Choroid plexus epithelial cell (primary cell): ENCODE results near the gene NCKAP5L.
A peak's percentile ranks its signal among the peaks of the same experiment; 100 is the strongest.
"Not testable (repeated sequence)": the region's sequence is repeated elsewhere in the genome, so short reads cannot be mapped to it uniquely, and the experiment has no call there.

Experiments
- DNase-seq: peaks from one replicate; pipeline ENCODE4 v3.0.0-alpha.2; 2010; ENCODE audit warnings: low read depth
- H3K4me3 ChIP-seq: 2 replicates; pipeline ENCODE4 v1.5.1; 2011; ENCODE audit warnings: low read depth, mild to moderate bottlenecking, control low read depth, low read length, moderate library complexity
- TF ChIP-seq, protein P1 (sequence below): conservative IDR thresholded peaks from 2 replicates; pipeline ENCODE4 v1.5.1; 2011; ENCODE audit warnings: low read depth, mild to moderate bottlenecking, control low read depth, inconsistent platforms, low read length, moderate library complexity

Gene NCKAP5L

DNA sequence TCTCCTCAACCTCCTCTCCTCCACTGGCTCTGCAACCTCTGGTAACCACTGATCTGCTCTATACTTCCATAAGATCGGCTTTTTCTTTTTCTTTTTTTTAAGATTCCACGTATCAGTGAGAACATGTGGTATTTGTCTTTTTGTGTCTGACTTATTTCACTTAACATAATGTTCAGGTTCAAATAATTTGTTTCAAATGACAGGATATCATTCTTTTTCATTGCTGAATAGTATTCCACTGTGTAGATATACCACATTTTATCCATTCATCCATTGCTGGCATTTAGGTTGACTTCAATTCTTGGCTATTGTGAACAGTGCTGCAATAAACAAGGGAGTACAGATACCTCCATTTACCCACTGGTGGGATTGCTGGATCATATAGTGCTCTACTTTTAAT, 40.5 kb downstream of the NCKAP5L start:
- DNase-seq = no peak
- TF ChIP-seq, protein P1, sequence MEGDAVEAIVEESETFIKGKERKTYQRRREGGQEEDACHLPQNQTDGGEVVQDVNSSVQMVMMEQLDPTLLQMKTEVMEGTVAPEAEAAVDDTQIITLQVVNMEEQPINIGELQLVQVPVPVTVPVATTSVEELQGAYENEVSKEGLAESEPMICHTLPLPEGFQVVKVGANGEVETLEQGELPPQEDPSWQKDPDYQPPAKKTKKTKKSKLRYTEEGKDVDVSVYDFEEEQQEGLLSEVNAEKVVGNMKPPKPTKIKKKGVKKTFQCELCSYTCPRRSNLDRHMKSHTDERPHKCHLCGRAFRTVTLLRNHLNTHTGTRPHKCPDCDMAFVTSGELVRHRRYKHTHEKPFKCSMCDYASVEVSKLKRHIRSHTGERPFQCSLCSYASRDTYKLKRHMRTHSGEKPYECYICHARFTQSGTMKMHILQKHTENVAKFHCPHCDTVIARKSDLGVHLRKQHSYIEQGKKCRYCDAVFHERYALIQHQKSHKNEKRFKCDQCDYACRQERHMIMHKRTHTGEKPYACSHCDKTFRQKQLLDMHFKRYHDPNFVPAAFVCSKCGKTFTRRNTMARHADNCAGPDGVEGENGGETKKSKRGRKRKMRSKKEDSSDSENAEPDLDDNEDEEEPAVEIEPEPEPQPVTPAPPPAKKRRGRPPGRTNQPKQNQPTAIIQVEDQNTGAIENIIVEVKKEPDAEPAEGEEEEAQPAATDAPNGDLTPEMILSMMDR = no peak
- H3K4me3 ChIP-seq = no peak overlapping the region

DNA sequence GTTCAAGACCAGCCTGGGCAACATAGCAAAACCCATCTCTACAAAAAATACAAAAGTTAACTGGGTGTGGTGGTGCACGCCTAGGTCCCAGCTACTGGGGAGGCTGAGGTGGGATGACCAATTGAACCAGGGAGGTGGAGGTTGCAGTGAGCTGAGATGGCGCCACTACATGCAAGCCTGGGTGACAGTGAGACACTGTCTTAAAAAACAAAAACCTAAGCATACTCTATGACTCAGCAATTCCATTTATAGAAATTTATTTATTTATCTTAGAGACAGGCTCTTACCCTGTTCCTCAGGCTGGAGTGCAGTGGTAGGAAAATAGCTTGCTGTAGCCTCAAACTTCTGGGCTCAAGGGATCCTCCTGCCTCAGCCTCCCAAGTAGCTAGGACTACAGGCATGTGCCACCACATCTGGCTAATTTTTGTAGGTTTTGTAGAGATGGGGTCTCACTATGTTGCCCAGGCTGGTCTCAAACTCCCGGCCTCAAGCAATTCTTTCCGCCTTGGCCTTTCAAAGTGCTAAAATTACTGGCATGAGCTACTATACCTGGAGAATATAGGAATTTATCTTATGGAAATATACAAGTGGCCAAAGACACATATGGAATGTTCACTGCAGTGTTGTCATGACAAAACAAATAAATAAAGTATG, 43.3 kb downstream of the NCKAP5L start:
- TF ChIP-seq, protein P1 = no peak
- H3K4me3 ChIP-seq = no peak overlapping the region
- peak; percentile 59 for DNase-seq

DNA sequence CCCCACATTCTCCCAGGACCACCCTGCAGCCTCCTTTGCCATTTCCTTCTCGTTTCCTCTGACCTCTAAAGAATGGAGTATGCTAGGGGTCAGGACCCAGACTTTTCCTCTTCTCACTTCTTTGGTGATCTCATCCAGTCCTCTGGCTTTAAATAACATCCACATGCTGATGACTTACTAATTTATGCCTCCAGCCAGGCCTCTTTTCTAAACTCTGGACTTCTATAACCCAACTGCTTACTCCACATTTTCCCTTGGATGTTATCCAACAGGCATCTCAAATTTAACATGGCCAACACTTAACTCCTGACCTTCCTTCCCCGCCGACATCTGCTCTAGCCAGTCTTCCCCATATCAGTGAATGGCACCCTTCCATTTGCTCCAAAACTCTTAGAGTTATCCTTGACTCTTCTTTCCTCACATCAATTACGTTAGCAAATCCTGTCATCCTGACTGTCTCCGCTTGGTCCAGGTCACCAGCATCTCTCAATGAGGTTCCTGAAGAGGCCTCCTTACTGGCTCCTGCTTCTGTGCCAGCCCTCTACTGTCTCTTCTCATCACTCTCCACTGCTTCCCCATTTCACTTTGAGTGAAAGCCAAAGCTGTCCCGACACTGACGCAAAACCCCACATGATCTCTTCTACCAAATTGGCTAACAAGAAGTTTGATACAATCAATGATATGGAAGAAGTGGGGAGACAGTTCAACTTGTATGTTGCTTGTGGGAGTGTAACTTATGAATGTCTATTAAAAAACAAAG, 44.1 kb downstream of the NCKAP5L start:
- no peak overlapping the region for H3K4me3 ChIP-seq
- TF ChIP-seq, protein P1 = no peak
- DNase-seq = peak; percentile 82

DNA sequence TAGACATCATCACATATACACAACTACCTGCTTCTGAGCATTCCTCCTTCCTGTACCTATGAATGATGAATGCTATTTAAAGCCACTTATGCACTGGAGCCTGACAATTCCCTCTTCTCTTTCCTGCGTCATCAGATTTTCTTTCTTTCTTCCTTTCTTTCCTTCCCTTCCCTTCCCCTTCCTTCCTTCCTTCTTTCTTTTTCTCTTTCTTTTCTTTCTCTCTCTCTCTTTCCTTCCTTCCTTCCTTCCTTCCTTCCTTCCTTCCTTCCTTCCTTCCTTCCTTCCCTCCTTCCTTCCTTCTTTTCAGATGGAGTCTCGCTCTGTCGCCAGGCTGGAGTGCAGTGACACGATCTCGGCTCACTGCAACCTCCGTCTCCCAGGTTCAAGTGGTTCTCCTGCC, 47.3 kb downstream of the NCKAP5L start:
- not testable (repeated sequence) for DNase-seq, H3K4me3 ChIP-seq

DNA sequence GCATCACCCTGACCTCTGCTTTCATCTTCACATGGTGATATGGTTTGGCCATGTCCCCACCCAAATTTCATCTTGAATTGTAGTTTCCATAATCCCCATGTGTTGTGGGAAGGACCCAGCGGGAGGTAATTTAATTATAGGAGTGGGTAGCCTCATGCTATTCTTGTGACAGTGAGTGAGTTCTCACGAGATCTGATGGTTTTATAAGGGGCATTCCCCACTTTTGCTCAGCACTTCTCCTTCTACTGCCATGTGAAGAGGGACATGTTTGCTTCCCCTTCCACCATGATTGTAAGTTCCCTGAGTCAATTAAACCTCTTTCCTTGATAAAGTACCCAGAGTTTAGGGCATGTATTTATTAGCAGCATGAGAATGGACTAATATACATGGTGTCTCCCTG, 48.6 kb downstream of the NCKAP5L start:
- DNase-seq = no peak
- no peak overlapping the region for H3K4me3 ChIP-seq
- TF ChIP-seq, protein P1 = no peak

DNA sequence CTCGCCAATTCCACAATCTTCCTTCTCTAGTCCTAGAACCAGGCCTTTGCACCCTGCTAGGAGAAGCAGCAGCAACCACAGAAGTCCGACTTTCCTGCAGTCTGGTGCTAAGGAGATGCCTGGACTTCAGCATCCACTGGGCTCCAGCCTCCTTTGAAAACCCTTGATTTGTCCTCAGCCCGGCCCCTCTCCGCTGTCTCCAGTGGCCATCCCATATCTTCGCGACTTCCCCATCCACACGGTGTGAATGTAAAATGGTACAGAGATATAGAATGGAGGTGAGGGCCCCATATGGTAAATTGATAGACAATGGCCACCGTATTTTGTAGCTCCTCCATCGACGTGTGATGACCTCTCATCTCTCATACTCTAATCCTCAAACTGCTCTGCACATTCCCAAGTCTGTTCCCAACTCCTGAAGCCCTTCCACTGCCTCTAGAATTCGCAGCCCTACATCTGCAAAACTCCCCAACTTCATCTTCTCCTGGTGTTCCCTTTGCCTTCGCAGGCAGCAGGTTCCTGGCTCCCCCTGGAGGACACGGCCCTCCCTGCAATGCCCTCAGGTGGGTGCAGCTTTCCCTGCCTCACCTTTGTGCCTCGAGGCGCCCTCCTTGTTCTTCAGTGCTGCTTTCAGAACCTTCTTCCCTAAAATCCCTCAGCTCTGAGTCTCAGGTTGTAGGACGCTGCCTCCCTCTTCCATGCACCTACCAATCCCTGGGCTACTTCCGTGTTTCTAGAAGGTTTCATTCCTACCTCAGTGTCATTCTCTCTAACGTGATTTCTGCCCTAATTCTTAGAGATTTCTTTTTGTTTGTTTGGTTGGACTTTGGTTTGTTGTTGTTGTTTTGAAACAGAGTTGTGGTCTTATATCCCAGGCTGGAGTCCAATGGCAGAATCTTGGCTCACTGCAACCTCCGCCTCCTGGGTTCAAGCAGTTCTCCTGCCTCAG, 50.1 kb downstream of the NCKAP5L start:
- no peak overlapping the region for H3K4me3 ChIP-seq
- DNase-seq = peak; percentile 50

DNA sequence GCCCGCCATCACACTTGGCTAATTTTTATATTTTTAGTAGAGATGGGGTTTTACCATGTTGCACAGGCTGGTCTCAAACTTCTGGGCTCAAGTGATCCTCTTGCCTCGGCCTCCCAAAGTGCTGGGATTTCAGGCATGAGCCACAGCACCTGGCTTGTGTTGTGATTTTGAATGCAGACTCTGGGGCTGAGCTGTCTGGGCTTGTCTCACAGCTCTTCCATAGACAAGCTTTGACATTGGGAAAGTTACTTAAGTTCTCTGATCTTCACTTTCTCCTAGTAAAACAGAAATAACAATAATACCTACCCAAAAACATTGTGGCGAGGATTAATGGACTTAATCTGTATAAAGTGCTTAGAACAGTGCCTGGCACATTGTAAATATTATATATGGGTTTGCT, 50.9 kb downstream of the NCKAP5L start:
- DNase-seq = no peak
- no peak overlapping the region for H3K4me3 ChIP-seq
- TF ChIP-seq, protein P1 = no peak

More for the DNA sequence above, 50.1 kb downstream of the NCKAP5L start:
- TF ChIP-seq, protein P1 = peak; percentile 95
